Cerebellar cortex (tissue), 1 donor: Measurements from ENCODE around the gene AQP2.

Experiments
- DNase-seq: peaks from one replicate; pipeline ENCODE4 v3.0.0-alpha.2; 2015; ENCODE audit warnings: low spot score

Gene AQP2, protein sequence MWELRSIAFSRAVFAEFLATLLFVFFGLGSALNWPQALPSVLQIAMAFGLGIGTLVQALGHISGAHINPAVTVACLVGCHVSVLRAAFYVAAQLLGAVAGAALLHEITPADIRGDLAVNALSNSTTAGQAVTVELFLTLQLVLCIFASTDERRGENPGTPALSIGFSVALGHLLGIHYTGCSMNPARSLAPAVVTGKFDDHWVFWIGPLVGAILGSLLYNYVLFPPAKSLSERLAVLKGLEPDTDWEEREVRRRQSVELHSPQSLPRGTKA

DNA sequence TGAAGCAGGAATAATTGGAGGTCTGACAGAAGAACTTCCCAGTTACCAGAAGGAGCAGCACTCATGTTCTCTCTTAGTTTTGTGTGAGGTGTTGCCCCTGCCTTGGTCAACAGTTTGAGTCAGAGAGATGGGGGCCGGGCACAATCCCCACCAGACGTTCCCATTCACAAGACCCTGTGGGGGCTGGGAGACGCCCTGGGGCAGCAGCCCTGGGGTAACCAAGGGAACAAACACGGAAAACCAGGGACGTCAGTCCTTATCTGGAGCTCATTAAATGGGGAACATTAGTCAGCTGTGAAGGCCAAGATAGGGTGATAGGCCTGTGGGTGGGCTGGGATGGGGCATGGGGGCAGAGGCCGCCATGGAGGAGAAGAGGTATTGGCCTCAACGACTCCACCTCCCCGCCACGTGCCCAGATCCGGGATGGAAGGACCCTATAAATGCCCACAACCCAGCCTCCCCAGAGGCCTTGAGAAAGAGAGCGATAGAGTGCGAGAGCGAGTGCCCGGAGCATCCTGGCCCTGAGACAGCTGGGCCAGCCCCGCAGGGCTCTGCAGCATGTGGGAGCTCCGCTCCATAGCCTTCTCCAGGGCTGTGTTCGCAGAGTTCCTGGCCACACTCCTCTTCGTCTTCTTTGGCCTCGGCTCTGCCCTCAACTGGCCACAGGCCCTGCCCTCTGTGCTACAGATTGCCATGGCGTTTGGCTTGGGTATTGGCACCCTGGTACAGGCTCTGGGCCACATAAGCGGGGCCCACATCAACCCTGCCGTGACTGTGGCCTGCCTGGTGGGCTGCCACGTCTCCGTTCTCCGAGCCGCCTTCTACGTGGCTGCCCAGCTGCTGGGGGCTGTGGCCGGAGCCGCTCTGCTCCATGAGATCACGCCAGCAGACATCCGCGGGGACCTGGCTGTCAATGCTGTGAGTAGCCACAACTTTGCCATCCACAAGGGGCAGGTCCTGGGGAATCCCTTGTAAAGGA, at the start of gene AQP2:
Gene AQP2 (plus strand): TSS at position 465 of the 979 bp plus-strand sequence. CDS start 94 bp downstream, at position 559.
- DNase-seq: no peak

DNA sequence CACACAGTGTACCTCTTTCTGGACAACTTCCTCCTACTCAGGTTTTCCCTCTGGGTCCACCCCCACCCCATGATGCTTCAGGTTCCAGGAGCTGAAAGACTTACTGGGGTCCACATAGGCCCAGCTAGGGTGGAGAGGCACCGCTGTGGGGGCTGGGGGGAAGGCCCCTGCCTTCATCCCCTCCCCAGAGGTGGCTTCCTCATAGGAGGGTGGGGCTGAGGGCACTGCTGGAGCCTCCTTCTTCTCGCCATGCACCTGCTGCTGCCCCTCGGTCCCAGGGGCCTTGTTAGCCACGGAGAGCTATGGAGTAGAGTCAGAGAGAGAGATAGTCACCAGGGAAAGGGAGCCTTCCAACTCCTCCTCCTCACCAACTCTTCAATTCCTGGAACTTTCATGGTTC, 49.5 kb upstream of the AQP2 start:
- no peak for DNase-seq

DNA sequence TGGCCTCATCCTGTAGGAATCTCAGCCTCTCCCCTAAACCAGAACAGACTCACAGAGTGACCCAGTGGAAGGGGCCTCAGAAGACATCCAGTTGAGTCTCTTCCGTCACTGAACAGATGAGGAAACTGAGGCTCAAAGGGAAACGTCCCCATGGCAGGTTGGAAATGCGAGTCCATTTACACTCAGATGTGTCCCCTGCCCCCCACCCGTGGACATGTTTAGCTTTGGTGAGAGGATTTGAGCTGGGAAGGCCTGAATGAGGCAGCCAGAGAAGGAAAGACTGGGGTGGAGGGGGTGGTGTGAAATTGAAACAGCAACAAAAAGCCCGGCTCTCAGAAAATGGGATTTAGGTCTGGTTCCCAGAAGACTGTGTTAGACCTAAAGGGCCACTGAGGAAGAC, 48.6 kb upstream of the AQP2 start:
- no peak for DNase-seq

DNA sequence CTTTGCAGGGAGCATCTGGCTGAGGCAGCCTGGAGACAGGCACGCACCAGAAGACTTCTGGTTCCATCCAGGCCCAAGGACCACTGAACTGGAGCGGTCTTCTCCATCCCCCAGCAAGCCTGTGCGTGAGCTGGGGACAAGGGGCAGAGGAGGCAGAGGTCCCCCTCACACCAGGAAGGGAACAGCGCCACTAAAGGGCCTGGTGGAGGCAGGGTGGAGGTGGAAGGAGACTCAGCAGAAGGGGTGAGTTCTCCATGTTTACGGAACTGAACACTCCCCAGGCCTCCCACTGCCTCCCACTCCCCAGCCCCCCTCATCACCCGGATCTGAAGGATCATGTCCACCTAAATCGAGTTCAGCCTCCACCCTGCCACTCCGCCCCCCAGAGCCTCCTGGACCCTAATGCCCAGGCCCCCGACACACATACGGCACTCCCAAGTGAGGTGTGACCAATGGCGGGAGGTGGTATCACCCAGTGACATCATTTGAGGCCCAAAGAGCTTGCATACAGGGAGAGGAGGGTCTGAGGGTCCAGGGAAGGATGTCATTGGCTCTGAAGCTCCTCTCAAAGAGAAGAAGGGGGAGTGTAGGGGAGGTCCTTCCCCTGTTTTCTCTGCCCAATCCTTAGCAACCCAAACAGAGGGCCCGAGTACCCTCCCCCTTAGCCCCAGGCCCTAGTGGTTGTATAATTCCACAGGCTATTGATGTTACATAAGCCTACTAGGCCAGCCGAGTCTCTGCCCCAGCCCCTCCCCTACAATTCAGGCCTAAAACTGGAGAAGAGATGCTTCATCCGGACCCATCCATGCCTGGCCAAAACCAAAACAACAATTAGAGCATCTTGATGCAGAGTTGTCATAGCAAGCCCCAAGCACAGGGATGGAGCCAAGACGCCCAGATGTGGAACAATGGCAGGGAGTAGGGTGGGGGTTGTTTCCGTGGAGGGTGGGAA, 47.9 kb upstream of the AQP2 start:
- DNase-seq: peak; percentile 89

DNA sequence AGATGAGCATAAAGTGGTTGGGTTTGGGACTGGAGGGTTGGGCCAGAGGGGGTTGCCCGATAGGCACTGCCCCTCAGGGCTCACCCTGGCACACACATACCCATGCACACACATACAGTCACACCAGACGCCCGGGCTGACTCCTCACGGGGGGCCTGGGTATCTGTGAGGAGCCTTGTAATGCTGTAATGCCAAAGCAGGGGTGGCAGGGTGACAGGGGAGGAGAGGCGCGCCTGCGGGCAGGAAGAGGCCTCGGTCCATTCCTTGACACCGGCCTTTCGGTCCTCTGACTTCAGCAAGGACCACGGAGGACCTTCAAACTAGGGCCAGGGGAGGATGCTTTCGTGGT, 47.2 kb upstream of the AQP2 start:
- DNase-seq: peak; percentile 11

DNA sequence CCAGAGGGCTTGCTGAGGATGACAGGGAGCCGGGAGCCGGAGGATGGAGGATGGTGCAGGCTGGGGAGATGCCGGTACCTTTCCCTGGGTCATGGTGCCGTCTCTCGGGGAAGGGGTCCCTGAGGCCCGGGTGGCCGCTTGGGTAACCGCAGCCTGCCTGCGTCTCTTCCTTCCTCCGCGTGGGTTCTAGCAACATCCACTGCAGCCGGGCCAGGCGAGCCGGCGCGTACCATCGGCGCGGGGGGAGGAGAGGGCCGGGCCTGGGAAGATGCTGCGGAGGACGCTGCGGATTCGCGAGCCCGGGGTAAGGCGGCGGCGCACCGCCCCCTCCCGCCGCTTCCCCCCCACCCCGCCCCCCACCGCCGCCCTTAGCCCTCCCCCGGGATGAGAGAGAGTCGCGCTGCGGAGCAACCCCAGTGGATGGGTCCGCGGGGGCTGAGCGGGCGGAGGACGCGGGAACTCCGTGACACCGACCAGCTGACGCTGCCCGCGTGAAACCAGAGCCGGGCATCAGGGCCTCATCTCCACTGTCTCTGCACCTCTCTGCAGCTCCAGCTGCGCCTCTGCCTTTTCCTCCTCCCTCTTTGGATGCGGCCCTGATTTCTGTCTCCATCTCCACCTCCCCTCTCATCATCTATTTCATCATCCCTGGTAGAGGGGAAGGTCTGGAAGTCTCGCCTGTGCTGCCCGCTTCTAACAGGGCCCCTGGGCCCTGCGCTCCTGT, 46.7 kb upstream of the AQP2 start, which contains the start of gene FAIM2:
Gene FAIM2 (minus strand): TSS at position 201 of the 724 bp plus-strand sequence. CDS start 108 bp downstream, at position 93.
- DNase-seq: peak; percentile 81

DNA sequence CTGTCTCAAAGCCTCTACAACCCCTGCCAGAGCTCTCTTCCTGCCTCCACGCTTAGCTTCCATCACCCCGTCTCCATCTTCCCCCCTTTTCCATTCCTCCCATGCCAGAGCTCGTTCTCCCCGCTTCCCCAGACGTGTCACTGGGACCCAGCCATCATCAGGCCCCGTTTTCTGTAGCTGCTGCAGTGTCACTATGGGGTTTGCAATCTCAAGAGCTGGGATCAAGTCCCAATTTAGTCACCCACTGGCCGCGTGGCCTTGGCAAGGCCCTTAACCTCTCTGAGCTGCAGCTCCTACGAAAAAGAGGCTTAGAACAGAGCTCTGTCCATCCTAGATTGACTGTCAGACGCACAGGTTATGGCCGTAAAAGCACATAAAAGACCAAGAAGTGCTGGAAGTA, 45.9 kb upstream of the AQP2 start:
- DNase-seq: peak; percentile 16

DNA sequence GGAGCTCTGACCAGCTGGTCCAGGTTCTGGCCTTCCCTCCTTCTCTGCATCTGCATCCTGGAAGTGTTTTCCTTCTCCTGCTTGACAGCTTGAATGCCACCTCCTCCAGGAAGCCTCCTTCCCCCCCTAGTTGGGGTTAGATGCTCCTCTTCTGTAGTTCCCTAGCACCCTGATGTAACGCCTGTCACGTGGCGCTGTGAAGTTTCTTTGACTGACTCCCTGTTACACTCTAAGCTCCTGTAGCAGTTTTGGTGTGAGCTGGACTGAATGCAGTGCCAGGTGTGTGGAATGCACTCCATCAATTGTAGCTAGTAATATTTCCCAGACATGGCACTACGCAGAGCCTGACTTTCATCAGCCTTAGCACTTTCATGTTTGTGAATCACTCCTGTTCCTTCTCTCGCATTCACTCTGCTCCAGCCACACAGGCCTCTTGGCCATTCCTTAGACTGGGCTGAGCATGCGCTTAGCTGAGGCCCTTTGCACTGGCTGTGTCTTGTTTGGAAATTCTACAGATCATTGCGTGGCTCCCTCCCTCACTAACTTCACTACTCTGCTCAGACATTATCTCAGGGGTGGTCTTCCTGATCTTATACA, 44.7 kb upstream of the AQP2 start:
- no peak for DNase-seq

DNA sequence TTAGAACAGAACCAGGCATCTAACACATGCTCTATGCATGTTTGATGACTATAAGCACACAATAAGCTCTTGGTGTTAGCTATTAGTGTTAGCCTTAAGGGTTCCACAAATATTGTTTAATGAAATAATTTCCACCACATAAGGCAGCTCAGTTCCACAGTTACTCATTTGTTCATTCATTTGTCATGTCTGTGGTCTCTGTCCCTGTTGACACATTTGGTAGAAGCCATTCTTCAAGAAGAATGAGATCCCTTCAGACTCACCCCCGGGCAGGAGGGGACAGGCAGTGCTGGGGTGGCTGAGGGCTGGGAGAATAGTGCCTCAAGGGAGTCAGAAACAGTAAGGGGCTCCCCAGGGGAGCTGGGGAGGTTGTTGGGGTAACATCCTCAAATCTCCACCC, 43.2 kb upstream of the AQP2 start:
- DNase-seq: no peak

DNA sequence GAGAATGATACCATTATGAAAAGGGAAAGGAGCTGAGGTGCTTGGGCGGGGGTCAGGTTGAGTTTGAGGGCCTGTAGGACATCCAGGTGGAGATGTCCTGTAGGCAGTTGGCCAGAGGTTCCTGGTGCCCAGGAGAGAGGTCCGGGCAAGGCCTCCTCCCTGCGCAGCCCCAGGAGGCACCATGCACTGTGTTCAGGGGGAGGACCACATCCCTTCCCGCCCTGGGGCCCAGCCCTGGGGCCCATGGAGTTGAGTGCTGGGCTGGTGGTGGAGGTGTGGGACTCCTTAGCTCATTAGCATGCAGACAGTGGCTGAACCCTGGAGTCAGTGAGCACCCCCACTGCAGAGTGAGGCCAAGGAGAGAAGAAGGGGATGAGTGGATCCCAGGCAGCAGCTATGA, 41.2 kb upstream of the AQP2 start:
- no peak for DNase-seq

DNA sequence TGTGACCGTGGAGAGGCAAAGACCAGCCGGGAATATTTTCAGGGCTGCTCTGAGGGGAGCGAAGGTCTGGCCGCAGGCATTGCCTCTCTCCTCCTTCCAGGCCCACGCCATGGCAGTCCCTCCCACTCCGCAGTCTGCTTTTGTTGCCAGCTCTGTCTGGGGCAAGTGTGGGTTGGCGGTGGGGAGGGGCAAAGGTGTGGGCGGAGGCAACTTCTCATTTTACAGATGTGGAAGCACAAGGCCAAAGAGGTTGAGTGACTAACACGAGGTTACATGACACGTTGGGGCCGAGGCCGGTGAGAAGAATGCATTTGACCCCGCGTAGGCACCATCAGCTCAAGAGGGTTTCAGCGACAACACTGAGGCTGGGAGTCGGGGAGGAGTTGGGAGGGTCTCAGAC, 40.7 kb upstream of the AQP2 start:
- DNase-seq: no peak

DNA sequence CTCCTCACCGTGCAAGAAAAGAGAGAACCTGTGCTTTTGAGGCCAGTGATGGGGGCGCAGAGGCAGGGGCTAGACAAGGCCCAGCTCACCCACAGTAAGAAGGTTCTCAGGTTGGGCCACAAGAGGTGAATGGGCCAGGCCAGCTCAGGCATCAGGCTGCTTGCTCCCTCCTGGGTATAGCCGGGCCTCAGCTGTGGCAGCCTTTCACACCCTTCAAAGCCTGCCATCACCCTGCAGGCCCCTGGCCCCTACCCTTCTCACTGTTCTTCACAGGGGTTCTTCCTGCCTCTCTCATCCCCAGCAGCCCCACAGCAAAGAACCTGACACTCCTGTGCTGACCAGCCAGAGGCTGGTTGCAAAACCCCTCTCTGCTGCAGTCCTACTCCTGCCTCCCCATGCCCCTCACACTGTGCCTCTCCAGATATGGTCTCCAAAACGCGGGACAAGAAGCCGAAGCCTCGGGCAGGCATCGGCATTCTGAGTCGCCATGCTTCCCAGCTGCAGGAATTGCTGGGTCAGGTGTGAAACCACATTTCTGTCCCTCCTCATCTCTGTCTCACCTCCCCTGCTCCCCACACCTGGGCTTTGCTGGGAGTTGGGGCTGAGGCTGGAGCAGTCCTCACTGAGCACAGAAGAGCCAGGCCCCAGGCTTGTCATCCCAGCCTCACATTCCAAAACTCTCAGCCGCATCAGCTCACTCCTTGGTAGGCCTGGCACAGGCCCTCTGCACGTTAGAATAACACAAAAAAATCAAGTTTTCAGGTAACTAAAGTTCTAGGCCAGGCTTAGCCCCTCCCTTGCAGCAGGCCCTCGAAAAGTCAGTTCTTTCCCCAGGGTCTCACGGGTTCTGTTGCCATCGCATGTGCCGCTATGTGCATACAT, 40.0 kb upstream of the AQP2 start:
- no peak for DNase-seq

DNA sequence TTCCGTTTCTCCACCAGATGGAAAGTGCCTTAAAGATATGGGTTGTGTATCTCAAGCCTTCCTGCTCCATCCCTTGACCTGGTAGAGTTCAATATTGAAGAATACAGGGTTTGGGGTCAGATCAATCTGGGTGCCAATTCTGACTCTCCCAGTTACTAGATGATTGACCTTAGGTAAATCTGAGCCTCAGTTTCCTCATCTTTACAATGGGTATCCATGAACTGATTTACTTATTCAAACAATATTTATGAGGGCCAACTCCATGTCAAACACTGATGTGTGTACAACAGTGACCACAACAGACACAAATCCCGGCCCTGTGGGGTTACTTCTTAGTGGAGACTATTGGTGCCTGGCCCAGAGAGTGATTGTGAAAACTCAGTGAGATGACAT, 39.3 kb upstream of the AQP2 start:
- no peak for DNase-seq

DNA sequence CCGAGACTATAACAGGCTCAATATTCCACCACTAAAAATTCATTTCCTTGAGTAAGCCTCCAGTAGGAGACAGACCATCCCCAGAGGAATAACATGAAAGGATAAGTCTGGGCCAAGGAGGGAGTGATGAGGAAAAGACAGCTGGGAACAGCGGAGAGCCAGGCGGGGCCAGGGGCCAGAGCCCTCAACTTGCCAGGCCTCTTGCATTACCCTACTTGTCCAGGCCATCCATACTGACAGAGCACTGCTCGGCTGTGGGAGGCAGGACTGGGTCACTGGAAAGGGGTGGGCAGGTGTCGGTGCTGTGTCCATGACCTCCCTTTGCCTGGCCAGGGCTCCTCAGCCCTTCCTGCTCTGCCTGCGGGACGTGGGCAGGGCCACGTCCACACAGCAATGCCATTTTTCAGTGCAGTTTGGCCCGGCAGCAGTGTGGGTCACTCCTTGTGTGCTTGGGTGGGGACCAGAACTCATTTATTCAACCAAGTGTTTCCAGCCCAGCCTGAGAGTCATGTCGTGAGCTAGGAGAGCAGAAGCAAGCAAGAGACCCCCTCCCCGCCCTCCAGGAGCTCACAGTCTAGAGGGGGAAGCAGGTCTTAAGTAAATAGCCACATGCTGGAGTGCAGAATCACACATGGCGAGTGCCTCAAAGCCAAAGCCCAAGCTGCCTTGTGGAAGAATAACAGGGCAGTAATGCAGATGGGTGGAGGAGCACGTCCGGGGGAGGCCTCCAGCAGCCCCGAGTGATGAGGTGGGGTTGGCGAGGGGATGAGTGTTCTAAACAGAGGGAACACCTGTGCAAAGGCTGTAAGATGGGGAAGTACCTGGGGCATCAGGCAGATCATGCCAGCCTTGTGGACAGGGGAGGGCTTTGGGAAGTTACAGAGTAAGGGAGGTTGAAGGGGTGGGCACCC, 37.9 kb upstream of the AQP2 start:
- no peak for DNase-seq

DNA sequence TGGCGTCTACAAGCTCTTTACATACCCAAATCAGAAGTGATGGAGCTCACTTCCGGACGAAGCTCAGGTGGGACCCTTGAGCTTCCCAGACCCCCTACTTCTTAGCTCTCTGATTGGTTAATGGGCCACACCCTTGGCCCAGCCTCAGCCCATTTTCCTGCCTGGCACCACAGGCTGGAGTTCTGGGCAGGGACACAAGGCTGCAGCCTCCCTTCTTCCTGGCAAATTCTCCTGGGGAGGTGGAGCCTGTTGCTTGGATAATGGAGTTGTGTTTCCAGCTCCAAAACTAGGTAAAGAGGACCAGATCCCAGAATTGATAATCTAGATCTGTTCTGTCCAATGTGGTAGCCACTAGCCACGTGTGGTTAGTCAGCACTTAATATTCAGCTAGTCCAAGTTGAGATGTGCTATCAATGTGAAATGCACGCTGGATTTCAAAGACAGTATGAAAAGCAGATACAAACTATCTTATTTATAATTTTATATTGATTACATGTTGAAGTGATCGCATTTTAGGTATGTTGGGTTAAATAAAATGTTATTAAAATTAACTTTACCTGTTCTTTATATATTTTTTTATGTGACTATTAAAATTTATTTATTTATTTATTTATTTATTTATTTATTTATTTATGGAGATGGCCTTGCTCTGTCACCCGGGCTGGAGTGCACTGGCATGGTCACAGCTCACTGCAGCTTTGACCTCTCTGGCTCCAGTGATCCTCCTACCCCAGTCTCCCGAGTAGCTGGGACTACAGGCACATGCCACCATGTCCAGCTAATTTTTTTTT, 34.2 kb upstream of the AQP2 start:
- DNase-seq: no peak

DNA sequence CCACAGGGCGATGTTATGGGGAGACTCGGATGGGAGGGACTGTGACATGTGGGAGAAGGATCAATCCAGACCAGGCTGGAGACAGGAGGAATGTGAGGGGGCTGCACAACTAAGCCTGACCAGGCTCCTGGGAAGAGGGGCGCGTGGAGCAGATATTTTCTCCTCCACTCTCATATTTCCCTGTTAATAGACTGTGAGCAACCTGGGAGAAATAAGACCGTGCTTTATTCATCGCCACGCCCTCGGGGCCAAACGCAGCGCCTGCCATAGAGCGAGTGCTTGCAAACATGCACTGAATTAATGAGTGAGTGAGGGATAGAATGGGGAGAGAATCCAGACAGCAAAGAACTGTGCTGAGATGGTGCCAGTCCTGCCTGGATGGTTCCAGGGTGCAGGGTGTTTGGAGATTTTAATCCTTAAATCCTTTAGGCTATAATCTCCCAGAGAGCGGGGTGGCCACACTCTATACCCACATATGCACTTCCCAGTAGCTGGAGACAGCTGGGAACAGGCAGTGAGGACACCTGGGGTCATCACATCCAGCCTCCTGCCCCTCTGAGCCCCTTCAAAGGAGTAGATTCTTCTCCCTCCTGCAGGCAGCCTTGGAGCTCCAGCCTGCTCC, 33.3 kb upstream of the AQP2 start:
- no peak for DNase-seq

DNA sequence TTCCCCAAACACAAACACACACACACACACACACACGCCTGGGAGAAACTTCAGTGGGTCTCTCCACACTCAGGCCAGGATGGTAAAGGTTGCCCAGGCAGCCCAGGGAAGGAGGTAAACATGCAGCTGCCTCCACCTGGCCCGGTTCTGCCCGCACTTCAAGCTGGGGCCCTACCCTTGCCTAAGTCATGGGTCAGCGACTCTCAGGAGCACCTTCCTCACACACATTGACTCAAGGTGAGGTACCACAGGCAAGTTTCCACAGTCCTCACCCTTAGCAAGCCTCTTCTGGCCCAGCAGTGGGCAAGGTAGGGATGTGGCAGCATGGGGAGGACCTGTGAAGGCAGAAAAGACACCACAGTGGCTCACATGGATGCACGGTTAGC, 32.8 kb upstream of the AQP2 start:
- DNase-seq: no peak
